Suprapubic skin (tissue), 4 donors: ENCODE results near the gene PRDM1. TPM values are rescaled to one million over a fixed set of nuclear protein-coding genes. Genes with fewer than 3 reads are reported as not detected.

Experiments
- DNase-seq, 2 donors: peaks; one replicate each; pipeline ENCODE4 v3.0.0-alpha.2; 2019; ENCODE audit warnings: low spot score in 2 of 2
- H3K27ac ChIP-seq: fragments of 200-600 bp; sonication (generic); one replicate; pipeline ENCODE4 v1.5.1; 2019
- H3K27me3 ChIP-seq: fragments of 200-600 bp; sonication (generic); one replicate; pipeline ENCODE4 v1.5.1; 2019
- H3K36me3 ChIP-seq: fragments of 200-600 bp; sonication (generic); one replicate; pipeline ENCODE4 v1.5.1; 2019
- H3K4me1 ChIP-seq: fragments of 200-600 bp; sonication (generic); one replicate; pipeline ENCODE4 v1.5.1; 2019
- H3K4me3 ChIP-seq: fragments of 200-600 bp; sonication (generic); one replicate; pipeline ENCODE4 v1.5.1; 2019; ENCODE audit warnings: mild to moderate bottlenecking
- H3K9me3 ChIP-seq: fragments of 200-600 bp; sonication (generic); one replicate; pipeline ENCODE4 v1.5.1; 2019
- EP300 ChIP-seq: sonication (generic); formaldehyde crosslinking; IDR thresholded peaks from one replicate; pipeline ENCODE4 v1.6.1; 2017; ENCODE audit warnings: antibody characterized with exemption
- POLR2A ChIP-seq, 2 donors: fragments of 450-650 bp; IDR thresholded peaks; one replicate each; pipeline ENCODE4 v1.6.1; 2017; ENCODE audit warnings: antibody characterized with exemption in 2 of 2, mild to moderate bottlenecking in 2 of 2, moderate library complexity in 2 of 2
- POLR2AphosphoS5 ChIP-seq, 3 donors: sonication (generic); formaldehyde crosslinking; IDR thresholded peaks; one replicate each; pipeline ENCODE4 v1.6.1; 2017; ENCODE audit warnings: antibody characterized with exemption in 3 of 3
- WGBS: methylation state at CpG from one replicate; pipeline ENCODE4 v1.1.5; 2018; 5-methylcytosine and 5-hydroxymethylcytosine counted together
- total RNA-seq, 4 donors: library from RNA; depleted of rRNA; stranded (reverse); fragments of >200 nt; gene quantifications; one replicate each; pipeline ENCODE4 v1.1.0, GENCODE V29; 2016
- TF ChIP-seq, protein P1 (sequence below), 2 donors: fragments of 200-600 bp in 1 of 2; fragments of 450-650 bp in 1 of 2; sonication (generic) in 1 of 2; IDR thresholded peaks; one replicate each; pipeline ENCODE4 v1.5.1; 2016 to 2019; ENCODE audit warnings: antibody characterized with exemption in 2 of 2, mild to moderate bottlenecking in 1 of 2, moderate library complexity in 1 of 2

The PRDM1 gene
- total RNA-seq, 4 donors from 2014 or later, result 10.9 to 47.7 (median 27.8) TPM

DNA sequence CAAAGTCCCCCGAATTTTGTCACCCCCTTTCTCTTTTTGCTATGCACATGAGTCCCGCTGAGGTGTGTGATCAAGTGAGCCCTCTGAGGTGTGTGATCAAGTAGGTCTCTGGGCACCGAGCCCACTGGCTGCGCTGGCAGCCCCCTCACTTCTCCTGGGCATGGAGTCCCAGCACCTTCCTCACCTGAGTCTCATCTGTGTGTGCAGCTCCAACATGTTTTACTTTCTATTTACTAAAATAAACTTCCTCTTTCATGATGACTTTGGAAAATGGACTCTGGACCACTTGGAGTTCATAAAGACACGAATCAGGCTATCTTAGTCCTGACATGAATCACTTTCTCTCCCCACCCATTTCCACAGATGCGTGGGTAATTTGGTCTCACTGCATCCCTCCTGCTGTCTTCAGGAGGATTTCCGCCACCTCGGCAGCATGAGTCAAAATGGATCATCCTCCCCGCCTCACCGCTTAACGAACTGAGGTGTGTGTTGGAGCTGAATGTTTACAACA is 39.8 kb downstream of the PRDM1 start:
- no peaks in the 10 kb centered on the region for H3K27me3 ChIP-seq
- no peaks in the 10 kb centered on the region for H3K36me3 ChIP-seq
- no peak overlapping the region for H3K27ac ChIP-seq
- no peak overlapping the region for H3K4me3 ChIP-seq
- TF ChIP-seq EP300 (no peak), POLR2AphosphoS5 (IDR thresholded peaks at IDR 0.05) (no peak), POLR2A (IDR thresholded peaks at IDR 0.05) (no peak)
- TF ChIP-seq, protein P1, sequence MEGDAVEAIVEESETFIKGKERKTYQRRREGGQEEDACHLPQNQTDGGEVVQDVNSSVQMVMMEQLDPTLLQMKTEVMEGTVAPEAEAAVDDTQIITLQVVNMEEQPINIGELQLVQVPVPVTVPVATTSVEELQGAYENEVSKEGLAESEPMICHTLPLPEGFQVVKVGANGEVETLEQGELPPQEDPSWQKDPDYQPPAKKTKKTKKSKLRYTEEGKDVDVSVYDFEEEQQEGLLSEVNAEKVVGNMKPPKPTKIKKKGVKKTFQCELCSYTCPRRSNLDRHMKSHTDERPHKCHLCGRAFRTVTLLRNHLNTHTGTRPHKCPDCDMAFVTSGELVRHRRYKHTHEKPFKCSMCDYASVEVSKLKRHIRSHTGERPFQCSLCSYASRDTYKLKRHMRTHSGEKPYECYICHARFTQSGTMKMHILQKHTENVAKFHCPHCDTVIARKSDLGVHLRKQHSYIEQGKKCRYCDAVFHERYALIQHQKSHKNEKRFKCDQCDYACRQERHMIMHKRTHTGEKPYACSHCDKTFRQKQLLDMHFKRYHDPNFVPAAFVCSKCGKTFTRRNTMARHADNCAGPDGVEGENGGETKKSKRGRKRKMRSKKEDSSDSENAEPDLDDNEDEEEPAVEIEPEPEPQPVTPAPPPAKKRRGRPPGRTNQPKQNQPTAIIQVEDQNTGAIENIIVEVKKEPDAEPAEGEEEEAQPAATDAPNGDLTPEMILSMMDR (IDR thresholded peaks at IDR 0.05), result no peak
- H3K4me1 ChIP-seq, result peaks cover 11% of the 10 kb centered on the region
- no peak for DNase-seq
- WGBS, result 90% methylated on average over 11 of the region's 11 CpGs
- H3K9me3 ChIP-seq, result no peaks in the 10 kb centered on the region

DNA sequence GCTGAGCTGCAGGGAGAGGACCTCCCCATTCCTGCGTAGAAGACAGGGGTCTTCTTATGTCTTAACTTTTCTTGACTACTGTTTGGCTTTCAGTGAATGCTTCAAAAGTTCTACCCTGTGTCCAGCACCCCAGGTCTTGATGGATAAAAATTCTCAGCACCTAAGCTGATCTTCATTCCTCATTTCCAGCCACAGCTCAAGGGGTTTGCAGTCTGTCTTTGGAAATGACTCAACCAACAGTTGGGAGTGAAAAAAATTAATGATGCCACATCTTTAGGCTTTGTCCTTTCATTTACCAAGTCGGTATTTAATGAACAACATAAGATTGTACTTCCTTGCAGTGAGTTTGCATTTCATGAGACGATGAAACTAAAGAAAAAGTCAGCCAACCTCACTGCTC is 40.3 kb downstream of the PRDM1 start:
- TF ChIP-seq, protein P1 (IDR thresholded peaks at IDR 0.05), result no peak
- TF ChIP-seq EP300 (no peak), POLR2AphosphoS5 (IDR thresholded peaks at IDR 0.05) (no peak), POLR2A (IDR thresholded peaks at IDR 0.05) (no peak)
- DNase-seq, result no peak
- Histone ChIP-seq H3K27ac (no peak overlapping the region), H3K36me3 (no peaks in the 10 kb centered on the region), H3K27me3 (no peaks in the 10 kb centered on the region), H3K9me3 (no peaks in the 10 kb centered on the region), H3K4me3 (no peak overlapping the region), H3K4me1 (peaks cover 11% of the 10 kb centered on the region)
- 88% methylated on average over 3 of the region's 3 CpGs for WGBS

DNA sequence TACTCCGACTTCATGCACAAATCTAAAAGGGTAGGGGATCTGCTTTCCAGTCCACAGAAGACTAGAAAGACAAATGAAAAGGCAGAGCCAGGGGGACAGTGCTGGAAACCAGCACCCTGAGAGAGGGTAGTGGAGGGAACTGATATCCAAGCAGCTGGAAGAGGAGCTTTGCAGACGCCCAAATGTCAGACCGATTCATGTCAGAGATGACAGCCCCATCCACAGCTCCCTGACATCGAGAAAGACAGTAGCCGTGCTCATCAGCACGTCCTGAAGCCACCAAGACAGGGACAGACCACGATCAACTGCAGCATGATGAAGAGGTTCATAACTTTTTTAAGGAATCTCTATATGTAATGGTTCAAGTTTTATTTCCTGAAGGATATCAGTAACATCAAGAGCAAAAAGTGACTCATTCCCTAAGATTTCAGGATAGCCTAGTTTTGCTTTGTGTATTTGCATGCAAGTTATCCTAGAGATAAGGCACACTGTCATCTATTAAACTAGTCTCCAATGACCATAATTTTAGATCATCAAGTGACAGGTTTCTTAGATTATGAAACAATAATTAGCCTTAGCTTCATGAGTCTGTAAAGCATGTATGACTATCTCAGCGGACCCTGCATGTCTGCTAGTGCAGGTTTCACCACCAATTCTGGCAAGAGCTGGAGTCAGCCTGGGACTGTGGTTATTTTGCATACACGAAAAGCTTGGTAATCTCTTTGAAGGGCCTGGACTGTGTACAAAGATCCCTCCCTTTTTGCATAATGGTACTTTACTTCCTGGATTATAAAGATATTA is 43.0 kb downstream of the PRDM1 start:
- WGBS, result 60% methylated on average over 9 of the region's 9 CpGs
- no peak overlapping the region for H3K27ac ChIP-seq

DNA sequence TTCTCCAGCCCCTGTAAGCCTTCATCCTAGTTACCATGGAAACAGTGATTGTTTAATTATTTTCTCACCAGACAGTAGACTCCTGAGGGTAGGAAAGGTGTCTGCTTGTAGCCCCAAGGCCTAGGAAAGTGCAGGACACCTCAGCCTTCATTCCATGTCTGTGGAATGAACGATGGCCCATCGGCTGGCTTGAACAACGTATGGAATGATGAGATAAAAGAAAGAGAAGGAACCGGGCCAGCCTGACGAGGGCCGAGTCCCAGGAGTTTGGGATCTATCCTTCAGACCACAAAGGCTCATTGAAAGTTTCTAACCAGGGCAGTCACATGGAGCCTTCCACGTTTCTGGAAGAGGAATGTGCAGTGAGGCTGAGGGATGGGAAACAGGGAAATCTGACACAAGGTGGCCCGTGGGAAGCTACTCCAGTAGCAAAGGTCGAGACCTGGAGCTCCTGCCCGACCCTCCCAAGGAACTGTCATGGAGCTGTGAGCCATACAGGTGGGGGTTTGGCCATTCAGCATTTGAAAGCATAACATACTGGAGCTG is 46.1 kb downstream of the PRDM1 start:
- H3K9me3 ChIP-seq, result no peaks in the 10 kb centered on the region
- H3K27me3 ChIP-seq, result no peaks in the 10 kb centered on the region
- no peak for TF ChIP-seq POLR2A (IDR thresholded peaks at IDR 0.05)
- TF ChIP-seq EP300, result no peak
- TF ChIP-seq, protein P1 (IDR thresholded peaks at IDR 0.05), result no peak
- TF ChIP-seq POLR2AphosphoS5 (IDR thresholded peaks at IDR 0.05), result no peak
- no peak for DNase-seq
- no peaks in the 10 kb centered on the region for H3K36me3 ChIP-seq
- peaks cover 17% of the 10 kb centered on the region for H3K4me1 ChIP-seq
- no peak overlapping the region for H3K4me3 ChIP-seq
- H3K27ac ChIP-seq, result no peak overlapping the region
- WGBS, result 83% methylated on average over 10 of the region's 10 CpGs

More for the DNA sequence above, 43.0 kb downstream of the PRDM1 start:
- no peaks in the 10 kb centered on the region for H3K36me3 ChIP-seq
- DNase-seq, result no peak
- no peak overlapping the region for H3K4me3 ChIP-seq
- H3K4me1 ChIP-seq, result peaks cover 11% of the 10 kb centered on the region
- TF ChIP-seq EP300, result no peak
- no peak for TF ChIP-seq POLR2A (IDR thresholded peaks at IDR 0.05)
- TF ChIP-seq, protein P1 (IDR thresholded peaks at IDR 0.05), result no peak
- no peaks in the 10 kb centered on the region for H3K27me3 ChIP-seq
- H3K9me3 ChIP-seq, result no peaks in the 10 kb centered on the region

DNA sequence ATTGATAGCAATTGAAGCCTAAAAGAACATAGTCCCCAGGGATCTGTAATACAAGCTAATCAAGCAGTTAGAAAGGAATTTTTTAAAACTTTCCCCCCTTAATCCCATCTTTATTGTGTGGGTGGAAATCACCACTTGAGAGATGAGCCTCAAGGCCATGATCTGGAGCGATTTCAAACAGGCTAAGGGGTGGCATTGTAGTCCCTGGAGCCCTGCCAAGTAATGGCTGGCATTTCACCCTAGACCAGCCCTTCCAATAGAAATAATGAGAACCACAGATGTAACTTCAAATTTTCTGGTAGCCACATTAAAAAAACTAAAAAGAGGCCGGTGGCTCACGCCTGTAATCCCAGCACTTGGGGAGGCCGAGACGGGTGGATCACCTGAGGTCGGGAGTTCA is 46.9 kb downstream of the PRDM1 start:
- Histone ChIP-seq H3K36me3 (no peaks in the 10 kb centered on the region), H3K4me1 (peaks cover 17% of the 10 kb centered on the region), H3K4me3 (no peak overlapping the region), H3K27ac (no peak overlapping the region), H3K27me3 (no peaks in the 10 kb centered on the region), H3K9me3 (no peaks in the 10 kb centered on the region)
- no peak for DNase-seq
- TF ChIP-seq EP300 (no peak), POLR2A (IDR thresholded peaks at IDR 0.05) (no peak), POLR2AphosphoS5 (IDR thresholded peaks at IDR 0.05) (no peak)
- TF ChIP-seq, protein P1 (IDR thresholded peaks at IDR 0.05), result no peak
- WGBS, result 80% methylated on average over 6 of the region's 6 CpGs
